HG03159 (cell line): Measurements from ENCODE around the gene MORC4.

Experiments
- ATAC-seq: cut with Tn5 transposase; IDR thresholded peaks from one replicate; pipeline ENCODE4 v1.9.1; 2021; ENCODE audit warnings: mild to moderate bottlenecking, moderate library complexity; ENCODE audit not compliant: unreplicated experiment

Gene MORC4

DNA sequence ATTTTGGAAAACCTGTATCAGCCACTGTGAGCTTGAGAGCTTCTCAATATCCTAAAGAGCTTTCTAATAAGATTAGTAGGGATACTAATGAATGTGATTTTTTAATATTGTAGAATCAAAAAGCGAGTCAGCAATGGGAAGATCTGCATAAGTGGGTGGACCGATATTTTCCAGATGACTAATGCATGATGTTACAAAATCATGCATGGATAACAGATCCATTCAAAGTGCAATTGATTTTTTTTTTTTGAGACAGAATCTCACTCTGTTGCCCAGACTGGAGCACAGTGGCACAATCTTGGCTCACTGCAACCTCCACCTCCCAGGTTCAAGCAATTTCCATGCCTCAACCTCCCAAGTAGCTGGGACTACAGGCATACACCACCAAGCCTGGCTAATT, 87.1 kb downstream of the MORC4 start:
- ATAC-seq, result no peak

DNA sequence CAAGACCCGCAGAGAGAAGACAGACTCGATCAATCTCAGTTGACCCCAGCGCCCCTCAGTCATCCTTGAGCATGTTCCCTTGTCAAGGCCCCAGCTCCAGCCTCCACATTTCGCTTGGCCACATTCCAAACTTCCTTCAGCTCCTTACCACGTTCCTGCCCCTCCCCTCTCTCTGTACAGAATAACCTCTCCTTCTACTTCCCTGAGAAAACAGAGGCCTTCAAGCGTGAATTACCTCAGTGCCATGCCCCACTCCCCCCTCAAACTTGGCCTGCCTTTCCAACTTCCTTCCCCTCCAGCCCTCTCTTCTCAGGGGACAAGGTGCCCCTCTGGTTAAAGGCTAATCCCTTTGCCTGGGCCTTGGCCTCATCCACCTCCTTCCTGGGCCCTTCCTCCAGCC, 93.7 kb downstream of the MORC4 start:
- ATAC-seq, result no peak

GRCh38 chrX:106905064-106905708, 94.8 kb downstream of the MORC4 start:
- no peak for ATAC-seq

DNA sequence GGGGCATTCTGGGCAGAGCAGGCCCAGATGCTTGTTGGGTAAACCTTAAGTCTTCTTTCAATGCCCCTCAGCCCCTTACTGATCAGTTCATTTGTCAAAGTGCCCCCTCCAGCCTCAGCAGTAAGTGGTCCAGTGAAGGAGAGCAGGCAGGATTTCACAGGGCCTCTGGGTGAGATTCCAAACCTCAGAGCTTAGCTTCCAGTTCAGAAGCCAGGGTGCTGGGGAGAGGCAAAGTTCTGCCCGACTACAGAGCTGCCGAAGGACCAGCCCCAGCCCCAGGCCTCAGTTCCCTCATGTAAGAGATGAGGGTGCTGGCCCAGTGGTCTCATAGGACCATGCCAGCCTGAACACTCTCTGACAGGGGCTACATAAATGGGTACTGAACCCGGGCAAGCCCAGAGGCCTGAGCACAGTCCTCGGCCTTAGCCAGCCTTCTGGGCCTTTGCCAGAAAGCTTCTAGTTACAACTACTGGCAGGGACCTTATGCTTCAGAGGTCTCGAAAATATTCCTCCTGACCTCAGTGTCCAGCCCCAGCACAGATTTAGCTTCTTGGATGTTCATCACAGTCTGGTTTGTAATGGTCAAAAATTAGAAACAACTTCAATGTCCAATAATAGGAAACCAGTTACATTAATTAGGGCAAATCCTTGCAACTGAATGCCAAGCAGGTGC, 96.0 kb downstream of the MORC4 start:
- ATAC-seq, result no peak

DNA sequence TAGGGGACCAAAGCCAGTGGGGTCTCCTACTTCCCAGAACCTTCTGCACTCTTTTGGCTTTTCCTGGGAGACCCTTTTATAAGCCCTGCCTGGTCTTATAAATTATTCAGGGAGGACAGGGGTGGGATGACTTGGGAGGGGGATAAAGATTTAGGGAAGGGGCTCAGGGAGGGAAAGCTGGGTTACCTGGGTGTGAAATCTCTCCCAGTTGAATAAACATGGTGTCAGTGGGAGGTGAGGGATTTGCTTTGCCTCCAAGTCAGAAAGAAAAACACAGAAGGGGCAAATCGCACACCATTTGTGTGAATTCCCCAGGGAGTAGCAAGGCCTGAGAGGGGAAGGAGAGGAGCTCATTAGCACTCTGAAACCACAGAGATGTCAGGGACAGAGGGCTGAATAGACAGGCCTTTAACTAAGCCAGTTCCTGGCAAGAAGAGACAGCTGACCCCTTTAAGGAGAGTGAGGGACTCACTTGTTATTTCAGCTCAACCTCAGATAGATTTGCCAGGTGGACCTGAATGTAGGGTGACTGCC, 96.7 kb downstream of the MORC4 start, which contains the start of gene RIPPLY1:
Gene RIPPLY1, minus strand, starts transcription at position 51 of the 534 bp plus-strand sequence. CDS start 54 bp downstream, outside the sequence.
- no peak for ATAC-seq

GRCh38 chrX:106902684-106903083, 97.3 kb downstream of the MORC4 start:
- no peak for ATAC-seq

- ATAC-seq, result no peak
These were observed 98.2 kb downstream of the MORC4 start for GRCh38 chrX:106901781-106902219.

GRCh38 chrX:106901341-106901740, 98.7 kb downstream of the MORC4 start:
- ATAC-seq, result no peak

GRCh38 chrX:106899841-106900240, 100.2 kb downstream of the MORC4 start:
- ATAC-seq, result no peak

GRCh38 chrX:106899276-106899675, 100.7 kb downstream of the MORC4 start:
- ATAC-seq, result no peak

DNA sequence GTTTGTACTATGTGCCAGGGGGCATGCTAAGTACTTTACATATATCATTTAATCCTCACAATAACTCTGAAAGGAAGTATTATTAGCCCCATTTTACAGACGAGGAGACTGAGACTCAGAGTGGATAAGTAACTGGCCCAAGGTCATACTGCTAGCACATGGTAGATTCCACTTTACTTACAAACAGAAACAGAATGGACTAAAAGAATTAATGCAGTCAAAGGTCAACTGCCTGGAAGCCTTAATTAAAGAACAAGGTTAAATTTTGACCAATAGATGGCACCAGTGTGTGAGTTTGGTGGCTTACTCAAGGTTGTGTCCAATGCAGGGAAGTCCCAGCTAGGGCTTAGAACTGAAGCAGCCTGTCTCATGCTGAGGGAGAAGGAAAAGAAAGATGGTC, 101.5 kb downstream of the MORC4 start:
- ATAC-seq, result peak; percentile 70

DNA sequence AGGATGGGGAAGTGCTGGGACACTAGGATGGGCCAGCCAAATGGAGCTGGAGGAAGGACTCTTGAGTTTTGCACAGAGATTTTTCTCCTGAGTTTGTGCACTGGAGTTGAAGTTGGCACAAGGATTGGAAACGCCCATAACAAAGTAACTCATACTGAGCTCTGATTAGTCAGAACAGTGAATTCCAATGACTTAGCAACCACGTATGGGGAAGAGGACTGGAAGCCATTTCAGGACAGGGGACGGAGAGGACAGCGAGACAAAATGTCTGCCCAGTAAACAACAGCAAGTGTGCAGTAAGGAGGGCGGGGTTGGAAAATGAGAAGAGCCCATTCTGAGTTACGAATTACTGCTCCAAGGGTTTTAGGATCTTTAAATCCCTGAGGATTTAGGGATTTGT, 102.8 kb downstream of the MORC4 start:
- ATAC-seq, result no peak

DNA sequence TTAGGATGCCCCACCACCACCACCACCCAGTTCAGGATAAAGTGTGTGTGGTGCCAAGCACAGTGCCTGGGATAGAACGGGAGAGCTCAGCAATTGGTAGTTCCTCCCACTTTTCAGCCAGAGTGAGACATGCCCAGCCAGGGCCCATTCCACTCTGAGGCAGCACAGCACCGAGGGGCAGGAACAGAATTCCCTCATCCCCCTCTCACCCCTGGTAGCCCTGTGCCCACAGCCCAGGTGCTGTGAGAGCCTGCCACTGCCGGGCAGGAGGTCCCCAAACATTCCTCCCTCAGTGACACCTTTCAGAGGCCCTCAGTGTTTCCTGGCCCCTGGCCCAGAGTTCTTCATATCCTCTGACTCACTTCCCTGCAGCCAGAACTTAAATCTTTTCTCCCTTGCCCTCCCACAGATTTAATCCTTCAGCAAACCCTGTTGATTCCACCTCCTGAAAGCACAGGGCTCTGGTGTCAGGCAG, 105.0 kb downstream of the MORC4 start:
- peak; percentile 7 for ATAC-seq

DNA sequence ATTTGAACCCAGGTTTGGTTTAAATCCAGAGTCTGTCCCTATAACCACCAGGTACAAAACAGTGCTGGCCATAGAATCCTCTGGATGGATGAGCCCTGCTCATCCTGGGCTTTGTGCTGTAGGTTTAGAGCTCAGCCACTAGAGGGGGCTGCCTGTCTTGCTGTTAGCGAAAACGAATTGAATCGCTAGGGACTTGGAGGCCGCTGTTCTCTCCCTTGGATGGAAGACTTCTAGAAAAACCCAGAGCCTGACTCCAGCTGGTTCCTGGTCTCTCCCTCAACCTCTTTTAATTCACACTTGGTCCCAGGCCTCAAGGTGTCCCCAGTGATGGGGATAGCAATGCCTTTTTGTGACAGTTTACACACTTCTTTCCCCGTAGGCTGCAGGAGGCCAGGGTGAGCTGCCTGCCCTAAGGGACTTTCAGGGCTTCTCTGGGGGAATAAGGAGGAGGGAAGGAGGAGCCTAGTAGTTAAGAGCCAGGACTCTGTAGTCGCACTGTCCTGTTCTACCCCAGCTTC, 105.6 kb downstream of the MORC4 start:
- ATAC-seq, result peak; percentile 81

DNA sequence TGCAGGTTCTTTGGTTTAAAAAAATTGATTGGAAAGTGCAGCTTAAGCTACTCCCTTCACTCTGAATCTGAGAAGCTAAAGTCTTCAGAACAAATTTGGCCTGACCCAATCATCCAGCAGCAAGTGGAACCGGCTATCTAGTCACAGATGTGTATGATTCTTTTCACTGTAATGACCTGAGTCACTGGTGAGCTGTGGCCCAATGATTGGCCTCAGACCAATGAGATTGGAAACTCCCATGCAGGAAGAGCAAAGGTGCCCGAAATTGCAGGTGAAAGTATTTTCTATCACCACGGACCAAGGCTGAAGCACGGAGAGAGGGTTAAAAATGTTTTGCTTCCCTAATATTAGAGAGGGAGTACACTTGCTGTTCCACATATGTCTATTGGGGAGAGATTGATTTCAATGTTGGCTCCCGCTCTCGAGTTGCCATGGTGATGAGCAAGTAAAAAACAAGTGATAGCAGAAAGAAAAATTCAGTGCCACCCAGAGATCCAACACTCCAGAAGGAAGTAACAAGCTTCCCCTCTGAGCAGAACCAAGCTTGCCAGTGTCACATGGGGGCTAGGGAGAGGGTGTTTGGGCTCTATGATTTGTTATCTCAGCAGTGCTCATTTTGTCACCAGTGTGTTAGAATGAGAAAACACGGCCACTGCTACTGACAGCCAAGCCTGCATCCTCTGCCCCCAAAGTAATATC, 108.1 kb downstream of the MORC4 start:
- no peak for ATAC-seq
